CD4-positive, CD25-positive, alpha-beta regulatory T cell (primary cell): Measurements from ENCODE around the gene FANCL. TPM values are rescaled to one million over a fixed set of nuclear protein-coding genes. Genes with fewer than 3 reads are reported as not detected.
"Not testable (repeated sequence)": the region's sequence is repeated elsewhere in the genome, so short reads cannot be mapped to it uniquely, and the experiment has no call there.

ENCODE experiments used
- ATAC-seq, 2 donors: fragments of 150-1000 bp; cut with Tn5 transposase; one replicate each; pipeline ENCODE4 v1.10.0; 2021; ENCODE audit warnings: low read depth in 2 of 2, moderate number of reproducible peaks in 2 of 2, moderate library complexity in 1 of 2
- DNase-seq, 3 donors: peaks; one replicate each; pipeline versions ENCODE4 v3.0.0 to v3.0.0-alpha.2; 2012 to 2022; ENCODE audit warnings: mixed read lengths in 1 of 3
- H3K27ac ChIP-seq: one replicate; pipeline ENCODE4 v1.7.0; 2013; ENCODE audit warnings: mild to moderate bottlenecking, low read length; ENCODE audit not compliant: insufficient read depth, poor library complexity, severe bottlenecking
- H3K27me3 ChIP-seq: one replicate; pipeline ENCODE4 v1.7.0; 2013; ENCODE audit warnings: low read length; ENCODE audit not compliant: control insufficient read depth, insufficient read depth
- H3K36me3 ChIP-seq: one replicate; pipeline ENCODE4 v1.7.0; 2013; ENCODE audit warnings: mild to moderate bottlenecking, low read length, moderate library complexity; ENCODE audit not compliant: control insufficient read depth, insufficient read depth
- H3K4me1 ChIP-seq: 2 replicates; pipeline ENCODE4 v1.7.0; 2013; ENCODE audit warnings: mild to moderate bottlenecking, low read length; ENCODE audit not compliant: insufficient read depth, control insufficient read depth, poor library complexity, severe bottlenecking
- H3K4me3 ChIP-seq: one replicate; pipeline ENCODE4 v1.7.0; 2013; ENCODE audit warnings: low read depth, mild to moderate bottlenecking, low read length, moderate library complexity
- H3K9me3 ChIP-seq, 2 experiments: 1 replicate in 1 of 2; 2 replicates in 1 of 2; pipeline ENCODE4 v1.7.0; 2013; ENCODE audit warnings: low read length in 2 of 2, mild to moderate bottlenecking in 1 of 2, moderate library complexity in 1 of 2; ENCODE audit not compliant: control insufficient read depth in 2 of 2
- H3K27ac Mint-ChIP-seq, 3 donors: one replicate each; pipeline ENCODE4 v1.8.0; 2020 to 2022; ENCODE audit warnings: mild to moderate bottlenecking in 3 of 3, mixed read lengths in 3 of 3, moderate library complexity in 2 of 3
- H3K27me3 Mint-ChIP-seq: one replicate; pipeline ENCODE4 v1.8.0; 2022; ENCODE audit warnings: mild to moderate bottlenecking, mixed read lengths
- H3K36me3 Mint-ChIP-seq: one replicate; pipeline ENCODE4 v1.8.0; 2020; ENCODE audit warnings: mixed read lengths
- H3K4me1 Mint-ChIP-seq, 4 donors: one replicate each; pipeline ENCODE4 v1.8.0; 2020 to 2022; ENCODE audit warnings: mixed read lengths in 4 of 4, mild to moderate bottlenecking in 1 of 4
- H3K4me3 Mint-ChIP-seq, 4 donors: one replicate each; pipeline ENCODE4 v1.8.0; 2020 to 2022; ENCODE audit warnings: mild to moderate bottlenecking in 4 of 4, mixed read lengths in 4 of 4, moderate library complexity in 3 of 4
- H3K9me3 Mint-ChIP-seq, 7 donors: one replicate each; pipeline ENCODE4 v1.8.0; 2020 to 2022; ENCODE audit warnings: mixed read lengths in 7 of 7, mild to moderate bottlenecking in 3 of 7, moderate library complexity in 2 of 7
- polyA plus RNA-seq, 4 donors: library from polyadenylated mRNA; unstranded; fragments of 300-500 nt; fragmentation: Illumina TruSeq; gene quantifications; one replicate each; pipeline ENCODE4 v1.2.3, GENCODE V29; 2021
- total RNA-seq: library from RNA; stranded (reverse); gene quantifications from one replicate; pipeline ENCODE4 v1.2.3, GENCODE V29; 2022

The FANCL gene
- total and polyA plus RNA-seq, 5 donors from 2014 or later, result 3.9 to 12.5 (median 5.6) TPM

DNA sequence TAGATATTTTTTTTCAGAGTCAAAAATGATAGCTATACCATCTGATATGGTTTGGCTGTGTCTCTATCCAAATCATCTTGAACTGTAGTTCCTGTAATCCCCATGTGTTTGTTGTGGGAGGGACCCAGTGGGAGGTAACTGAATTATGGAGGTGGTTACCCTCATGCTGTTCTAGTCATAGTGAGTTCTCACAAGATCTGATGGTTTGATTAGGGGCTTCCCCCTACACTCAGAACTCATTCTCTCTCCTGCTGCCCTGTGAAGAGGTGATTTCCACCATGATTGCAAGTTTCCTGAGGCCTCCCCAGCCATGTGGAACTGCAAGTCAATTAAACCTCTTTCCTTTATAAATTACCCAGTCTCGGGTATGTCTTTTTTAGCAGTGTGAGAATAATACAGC is 17.3 kb upstream of the FANCL start:
- not testable (repeated sequence) for DNase-seq

DNA sequence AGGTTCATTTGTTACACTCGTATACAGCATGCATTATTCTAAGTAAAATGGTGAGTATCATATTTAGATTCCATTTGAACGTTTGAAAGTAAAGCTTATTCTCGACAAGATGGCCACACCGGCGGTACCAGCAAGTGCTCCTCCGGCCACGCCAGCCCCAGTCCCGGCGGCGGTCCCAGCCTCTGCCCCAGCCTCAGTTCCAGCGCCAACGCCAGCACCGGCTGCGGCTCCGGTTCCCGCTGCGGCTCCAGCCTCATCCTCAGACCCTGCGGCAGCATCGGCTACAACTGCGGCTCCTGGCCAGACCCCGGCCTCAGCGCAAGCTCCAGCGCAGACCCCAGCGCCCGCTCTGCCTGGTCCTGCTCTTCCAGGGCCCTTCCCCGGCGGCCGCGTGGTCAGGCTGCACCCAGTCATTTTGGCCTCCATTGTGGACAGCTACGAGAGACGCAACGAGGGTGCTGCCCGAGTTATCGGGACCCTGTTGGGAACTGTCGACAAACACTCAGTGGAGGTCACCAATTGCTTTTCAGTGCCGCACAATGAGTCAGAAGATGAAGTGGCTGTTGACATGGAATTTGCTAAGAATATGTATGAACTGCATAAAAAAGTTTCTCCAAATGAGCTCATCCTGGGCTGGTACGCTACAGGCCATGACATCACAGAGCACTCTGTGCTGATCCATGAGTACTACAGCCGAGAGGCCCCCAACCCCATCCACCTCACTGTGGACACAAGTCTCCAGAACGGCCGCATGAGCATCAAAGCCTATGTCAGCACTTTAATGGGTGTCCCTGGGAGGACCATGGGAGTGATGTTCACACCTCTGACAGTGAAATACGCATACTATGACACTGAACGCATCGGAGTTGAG is 10.4 kb upstream of the FANCL start:
- not testable (repeated sequence) for H3K9me3 ChIP-seq, H3K36me3 Mint-ChIP-seq, DNase-seq, H3K9me3 Mint-ChIP-seq, H3K4me3 Mint-ChIP-seq, H3K27me3 ChIP-seq, ATAC-seq, H3K4me3 ChIP-seq, H3K27ac Mint-ChIP-seq, H3K4me1 Mint-ChIP-seq, H3K36me3 ChIP-seq, H3K4me1 ChIP-seq, H3K27ac ChIP-seq
- H3K27me3 Mint-ChIP-seq, result peaks cover 12% of the 10 kb centered on the region

More for the DNA sequence above, 17.3 kb upstream of the FANCL start:
- H3K9me3 Mint-ChIP-seq, H3K4me3 Mint-ChIP-seq, H3K27me3 ChIP-seq, H3K9me3 ChIP-seq, H3K4me1 ChIP-seq, H3K27ac Mint-ChIP-seq, H3K4me1 Mint-ChIP-seq, ATAC-seq, H3K4me3 ChIP-seq, H3K27ac ChIP-seq, H3K36me3 Mint-ChIP-seq, H3K36me3 ChIP-seq: not testable (repeated sequence)
- H3K27me3 Mint-ChIP-seq, result peaks cover 26% of the 10 kb centered on the region

GRCh38 chr2:58241546-58241864 is 380 bp upstream of the FANCL start:
- Histone ChIP-seq H3K4me1 (peaks cover 16% of the 10 kb centered on the region), H3K27ac (peak overlapping the region; percentile 48), H3K4me3 (peak overlapping the region; percentile 88), H3K9me3 (no peaks in the 10 kb centered on the region), H3K36me3 (no peaks in the 10 kb centered on the region), H3K27me3 (peaks cover 7% of the 10 kb centered on the region)
- no peaks in the 10 kb centered on the region for H3K36me3 Mint-ChIP-seq
- peak overlapping the region; percentile 93 to 96 (median 95) for H3K27ac Mint-ChIP-seq
- H3K4me3 Mint-ChIP-seq, result peak overlapping the region; percentile 90 to 99 (median 96)
- peaks cover 18 to 43% (median 26%) of the 10 kb centered on the region in 4 donors for H3K4me1 Mint-ChIP-seq
- H3K27me3 Mint-ChIP-seq, result peaks cover 7% of the 10 kb centered on the region
- no peaks in the 10 kb centered on the region for H3K9me3 Mint-ChIP-seq
- no peak for DNase-seq
- no peak for ATAC-seq

DNA sequence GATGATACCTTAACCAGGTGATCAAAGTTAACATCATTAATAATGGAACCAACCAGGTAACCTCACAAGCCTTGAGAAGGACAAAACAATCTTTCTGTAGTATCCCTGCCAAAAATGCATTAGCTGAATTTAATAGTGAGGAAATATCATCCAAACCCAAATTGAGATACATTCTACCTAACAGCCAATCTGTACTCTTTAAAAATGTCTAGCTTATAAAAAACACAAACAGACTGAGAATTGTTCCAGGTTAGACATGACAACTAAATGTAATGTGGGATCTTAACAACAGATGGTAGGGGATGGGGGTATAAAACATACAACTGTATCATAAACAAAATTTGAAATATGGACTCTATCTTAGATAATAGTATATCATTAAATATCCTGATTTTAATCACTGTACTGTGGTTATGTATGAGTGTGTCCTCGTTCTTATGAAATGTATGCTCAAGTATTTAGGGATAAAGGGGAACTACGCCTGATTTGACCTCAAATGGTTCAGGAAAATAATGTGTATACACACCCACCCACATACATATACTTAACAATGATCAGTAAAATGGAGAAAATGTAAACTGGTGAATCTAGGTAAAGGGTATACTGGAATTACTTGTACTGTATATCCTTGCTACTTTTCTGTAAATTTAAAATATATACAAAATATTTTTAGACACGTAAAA is 1.7 kb downstream of the FANCL start:
- Histone ChIP-seq H3K4me1 (peaks cover 16% of the 10 kb centered on the region), H3K4me3 (peak overlapping the region; percentile 28), H3K27me3 (no peaks in the 10 kb centered on the region), H3K9me3 (no peaks in the 10 kb centered on the region), H3K27ac (peak overlapping the region; percentile 9), H3K36me3 (no peaks in the 10 kb centered on the region)
- DNase-seq (no peak), ATAC-seq (no peak)
- Mint-ChIP-seq H3K27ac (no peak overlapping the region), H3K27me3 (no peaks in the 10 kb centered on the region), H3K4me1 (peaks cover 28 to 61% (median 39%) of the 10 kb centered on the region in 4 donors), H3K36me3 (no peaks in the 10 kb centered on the region), H3K4me3 (peak overlapping the region; percentile 44 to 90 (median 61)), H3K9me3 (peaks cover 0 to 2% (median 0%) of the 10 kb centered on the region in 7 donors)

GRCh38 chr2:58237741-58238140 is 3.4 kb downstream of the FANCL start:
- H3K36me3 Mint-ChIP-seq, result no peaks in the 10 kb centered on the region
- peaks cover 0 to 2% (median 0%) of the 10 kb centered on the region in 7 donors for H3K9me3 Mint-ChIP-seq
- no peaks in the 10 kb centered on the region for H3K9me3 ChIP-seq
- H3K4me3 ChIP-seq, result peak overlapping the region; percentile 13
- H3K27ac ChIP-seq, result no peak overlapping the region
- ATAC-seq (peak in 1 of 2 donors; percentile 13), DNase-seq (no peak)
- no peaks in the 10 kb centered on the region for H3K36me3 ChIP-seq
- no peaks in the 10 kb centered on the region for H3K27me3 ChIP-seq
- H3K4me1 ChIP-seq, result peaks cover 16% of the 10 kb centered on the region
- peak overlapping the region in 3 of 4 donors; percentile 43 to 90 (median 55) for H3K4me3 Mint-ChIP-seq
- H3K27me3 Mint-ChIP-seq, result no peaks in the 10 kb centered on the region
- peak overlapping the region in 2 of 3 donors; percentile 44 to 78 for H3K27ac Mint-ChIP-seq
- H3K4me1 Mint-ChIP-seq, result peaks cover 35 to 73% (median 48%) of the 10 kb centered on the region in 4 donors

DNA sequence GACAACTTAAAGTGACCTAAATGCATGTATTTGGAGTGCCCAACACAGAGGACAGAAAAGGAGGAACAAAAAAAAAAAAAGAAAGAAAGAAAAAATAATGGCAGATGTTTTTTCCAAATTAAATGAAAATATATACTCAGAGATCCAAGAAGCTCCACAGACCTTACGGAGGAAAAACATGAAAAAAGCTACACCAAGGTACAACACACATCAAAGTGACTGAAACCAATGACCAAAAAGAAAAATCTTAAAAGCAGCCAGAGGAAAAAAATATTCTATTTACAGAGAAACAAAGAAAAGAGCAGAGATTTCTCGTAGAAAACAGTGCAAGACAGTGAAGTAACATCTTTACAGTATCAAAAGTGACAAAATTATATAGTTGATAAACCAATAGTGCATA is 5.1 kb downstream of the FANCL start:
- Mint-ChIP-seq H3K9me3 (peaks cover 0 to 2% (median 0%) of the 10 kb centered on the region in 7 donors), H3K27ac (peak overlapping the region in 1 of 3 donors; percentile 68), H3K4me1 (peaks cover 35 to 72% (median 50%) of the 10 kb centered on the region in 4 donors), H3K4me3 (peak overlapping the region in 1 of 4 donors; percentile 46), H3K27me3 (no peaks in the 10 kb centered on the region), H3K36me3 (peaks cover 5% of the 10 kb centered on the region)
- ATAC-seq (no peak), DNase-seq (no peak)
- Histone ChIP-seq H3K4me1 (peaks cover 9% of the 10 kb centered on the region), H3K9me3 (no peaks in the 10 kb centered on the region), H3K36me3 (no peaks in the 10 kb centered on the region), H3K27me3 (no peaks in the 10 kb centered on the region), H3K27ac (no peak overlapping the region), H3K4me3 (no peak overlapping the region)

GRCh38 chr2:58235170-58235569 is 6.0 kb downstream of the FANCL start:
- peaks cover 0 to 3% (median 0%) of the 10 kb centered on the region in 7 donors for H3K9me3 Mint-ChIP-seq
- peaks cover 31 to 65% (median 51%) of the 10 kb centered on the region in 4 donors for H3K4me1 Mint-ChIP-seq
- ATAC-seq, result peak in 1 of 2 donors; percentile 28

More at GRCh38 chr2:58235170-58235569, 6.0 kb downstream of the FANCL start:
- Histone ChIP-seq H3K4me1 (peaks cover 4% of the 10 kb centered on the region), H3K9me3 (no peaks in the 10 kb centered on the region), H3K36me3 (no peaks in the 10 kb centered on the region), H3K27me3 (no peaks in the 10 kb centered on the region), H3K27ac (no peak overlapping the region), H3K4me3 (no peak overlapping the region)
- Mint-ChIP-seq H3K27me3 (no peaks in the 10 kb centered on the region), H3K4me3 (peak overlapping the region in 1 of 4 donors; percentile 46), H3K27ac (no peak overlapping the region), H3K36me3 (peaks cover 10% of the 10 kb centered on the region)
- DNase-seq, result no peak
